Dendritic cell treated with granulocyte-macrophage colony-stimulating factor and Interleukin-4, amounts not matched to agents 40 ng/mL and 50 ng/mL, for 4 days (primary cell): Measurements from ENCODE around the gene CASP9.
A peak's percentile ranks its signal among the peaks of the same experiment; 100 is the strongest.

ENCODE experiments used
- H3K27ac Mint-ChIP-seq: one replicate; pipeline ENCODE4 v1.8.0; 2022; ENCODE audit warnings: mild to moderate bottlenecking, mixed read lengths
- H3K27me3 Mint-ChIP-seq: one replicate; pipeline ENCODE4 v1.8.0; 2022; ENCODE audit warnings: mild to moderate bottlenecking, mixed read lengths
- H3K36me3 Mint-ChIP-seq: one replicate; pipeline ENCODE4 v1.8.0; 2022; ENCODE audit warnings: low read depth, mixed read lengths
- H3K4me1 Mint-ChIP-seq: one replicate; pipeline ENCODE4 v1.8.0; 2022; ENCODE audit warnings: low read depth, mixed read lengths
- H3K4me3 Mint-ChIP-seq: one replicate; pipeline ENCODE4 v1.8.0; 2022; ENCODE audit warnings: mild to moderate bottlenecking, moderate library complexity, mixed read lengths
- H3K9me3 Mint-ChIP-seq: one replicate; pipeline ENCODE4 v1.8.0; 2022; ENCODE audit warnings: mixed read lengths
- intact Hi-C: fragments of 100-400 bp; cut with micrococcal nuclease; formaldehyde crosslinking; loops from one replicate; pipeline ENCODE4 v1.15.0; 2022

Gene CASP9

GRCh38 chr1:15524021-15524282, at the start of gene CASP9:
Gene CASP9, minus strand, starts transcription at chr1:15524215. Its CDS starts 15 bp downstream, at chr1:15524200.
- H3K4me1 Mint-ChIP-seq, result peaks cover 52% of the 10 kb centered on the region

GRCh38 chr1:15573477-15573876, 49.5 kb upstream of the CASP9 start:
- intact Hi-C loops, result no loop called here
- peaks cover 8% of the 10 kb centered on the region for H3K4me1 Mint-ChIP-seq

More at GRCh38 chr1:15524021-15524282, at the start of gene CASP9:
- intact Hi-C loops, result loop anchor here (10.0 kb wide), 1 partner anchor 161 kb away; the partner anchor contains the start of gene PLEKHM2
- Mint-ChIP-seq H3K4me3 (peak within 1 kb of the TSS; percentile 84), H3K9me3 (no peaks in the 10 kb centered on the region), H3K36me3 (peaks cover 10% of the 10 kb centered on the region), H3K27ac (peak within 1 kb of the TSS; percentile 96), H3K27me3 (no peaks in the 10 kb centered on the region)

DNA sequence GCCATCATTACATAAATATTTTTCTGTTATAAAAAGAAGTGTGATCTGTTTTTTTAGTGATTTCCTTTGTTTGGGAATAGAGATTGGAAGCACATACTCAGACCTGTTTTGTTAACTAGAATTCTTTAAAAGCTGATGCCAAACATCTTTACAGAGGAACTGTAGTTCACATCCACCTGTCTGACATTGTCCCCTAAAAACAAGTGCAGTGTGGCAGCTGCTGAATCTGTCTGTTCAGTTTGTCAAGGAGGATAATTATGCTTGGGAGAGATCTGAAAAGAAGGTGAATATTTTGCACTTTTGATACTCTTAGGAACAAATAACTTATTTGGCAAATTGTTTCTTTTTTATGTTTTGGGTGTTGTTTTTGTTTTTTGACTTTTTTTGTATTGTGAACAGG, 47.3 kb upstream of the CASP9 start:
- Mint-ChIP-seq H3K9me3 (no peaks in the 10 kb centered on the region), H3K4me1 (peaks cover 6% of the 10 kb centered on the region), H3K27me3 (no peaks in the 10 kb centered on the region), H3K27ac (no peak overlapping the region), H3K4me3 (no peak overlapping the region), H3K36me3 (peaks cover 68% of the 10 kb centered on the region)
- intact Hi-C loops, result no loop called here

More at GRCh38 chr1:15573477-15573876, 49.5 kb upstream of the CASP9 start:
- Mint-ChIP-seq H3K27me3 (no peaks in the 10 kb centered on the region), H3K4me3 (no peak overlapping the region), H3K36me3 (peaks cover 46% of the 10 kb centered on the region), H3K9me3 (no peaks in the 10 kb centered on the region), H3K27ac (no peak overlapping the region)

- Mint-ChIP-seq H3K4me3 (no peak overlapping the region), H3K27me3 (no peaks in the 10 kb centered on the region), H3K9me3 (no peaks in the 10 kb centered on the region), H3K27ac (no peak overlapping the region), H3K4me1 (peaks cover 6% of the 10 kb centered on the region), H3K36me3 (peaks cover 72% of the 10 kb centered on the region)
- intact Hi-C loops, result no loop called here
Observed at GRCh38 chr1:15570861-15571260, 46.8 kb upstream of the CASP9 start.

GRCh38 chr1:15568387-15569073, 44.5 kb upstream of the CASP9 start:
- Mint-ChIP-seq H3K27me3 (no peaks in the 10 kb centered on the region), H3K36me3 (peaks cover 85% of the 10 kb centered on the region), H3K4me3 (no peak overlapping the region), H3K4me1 (peaks cover 13% of the 10 kb centered on the region), H3K27ac (no peak overlapping the region), H3K9me3 (no peaks in the 10 kb centered on the region)
- intact Hi-C loops, result no loop called here

DNA sequence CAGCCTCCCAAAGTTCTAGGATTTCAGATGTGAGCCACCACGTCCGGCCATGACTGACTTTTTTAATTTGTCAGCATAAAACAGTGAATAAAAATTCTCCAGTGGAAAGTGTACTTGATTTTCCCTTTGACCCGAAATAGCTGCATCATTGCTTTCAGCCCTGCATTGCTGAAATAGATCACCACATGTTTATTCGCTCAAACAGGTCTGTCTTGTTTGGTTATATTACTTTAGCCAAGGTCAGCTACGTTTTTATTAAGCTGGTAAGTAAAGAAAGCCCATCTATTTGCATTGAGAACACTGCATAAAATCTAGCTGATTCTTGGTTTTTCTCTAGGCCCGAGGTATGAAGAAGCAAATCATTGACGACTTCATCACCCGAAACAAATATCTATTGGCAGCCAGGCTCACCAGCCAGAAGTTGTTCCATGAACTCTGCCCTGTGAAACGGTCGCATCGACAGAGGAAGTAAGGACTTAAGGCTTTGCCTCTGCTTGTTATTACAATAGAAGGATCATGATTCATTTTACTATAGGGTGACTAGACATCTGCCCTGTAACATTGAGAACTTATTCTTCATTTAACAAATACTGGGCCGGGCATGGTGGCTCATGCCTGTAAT, 35.3 kb upstream of the CASP9 start:
- intact Hi-C loops, result no loop called here
- Mint-ChIP-seq H3K4me1 (peaks cover 6% of the 10 kb centered on the region), H3K27ac (no peak overlapping the region), H3K4me3 (no peak overlapping the region), H3K27me3 (no peaks in the 10 kb centered on the region), H3K36me3 (peaks cover 60% of the 10 kb centered on the region), H3K9me3 (no peaks in the 10 kb centered on the region)

GRCh38 chr1:15558516-15558915, 34.5 kb upstream of the CASP9 start:
- H3K4me1 Mint-ChIP-seq, result no peaks in the 10 kb centered on the region
- H3K9me3 Mint-ChIP-seq, result no peaks in the 10 kb centered on the region

DNA sequence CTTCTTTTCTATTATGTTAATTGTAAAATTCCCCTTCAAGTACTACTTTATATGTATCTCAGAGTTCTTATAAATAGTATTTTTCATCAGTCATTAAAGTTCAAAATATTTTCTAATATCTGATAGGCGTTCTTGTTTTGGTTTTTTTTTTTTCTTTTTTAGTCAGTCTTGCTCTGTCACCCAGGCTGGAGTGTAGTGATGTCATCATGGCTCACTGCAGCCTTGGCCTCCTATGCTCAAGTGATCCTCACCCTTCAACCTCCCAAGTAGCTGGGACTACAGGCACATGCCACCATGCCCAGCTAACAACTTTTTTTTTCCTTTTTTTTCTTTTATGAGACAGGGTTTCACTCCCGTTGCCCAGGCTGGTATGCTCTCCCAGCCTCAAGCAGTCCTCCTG, 33.6 kb upstream of the CASP9 start:
- Mint-ChIP-seq H3K4me3 (no peak overlapping the region), H3K27ac (no peak overlapping the region), H3K36me3 (peaks cover 50% of the 10 kb centered on the region), H3K27me3 (no peaks in the 10 kb centered on the region), H3K4me1 (no peaks in the 10 kb centered on the region), H3K9me3 (no peaks in the 10 kb centered on the region)
- intact Hi-C loops, result no loop called here

More at GRCh38 chr1:15558516-15558915, 34.5 kb upstream of the CASP9 start:
- Mint-ChIP-seq H3K36me3 (peaks cover 52% of the 10 kb centered on the region), H3K27me3 (no peaks in the 10 kb centered on the region), H3K27ac (no peak overlapping the region), H3K4me3 (no peak overlapping the region)
- intact Hi-C loops, result no loop called here

GRCh38 chr1:15557008-15557407, 33.0 kb upstream of the CASP9 start:
- H3K27ac Mint-ChIP-seq, result no peak overlapping the region

GRCh38 chr1:15550573-15550972, 26.6 kb upstream of the CASP9 start:
- Mint-ChIP-seq H3K27me3 (no peaks in the 10 kb centered on the region), H3K9me3 (no peaks in the 10 kb centered on the region), H3K4me3 (no peak overlapping the region), H3K36me3 (peaks cover 59% of the 10 kb centered on the region), H3K27ac (no peak overlapping the region), H3K4me1 (no peaks in the 10 kb centered on the region)
- intact Hi-C loops, result no loop called here

More at GRCh38 chr1:15557008-15557407, 33.0 kb upstream of the CASP9 start:
- Mint-ChIP-seq H3K36me3 (peaks cover 44% of the 10 kb centered on the region), H3K4me1 (no peaks in the 10 kb centered on the region), H3K27me3 (no peaks in the 10 kb centered on the region), H3K9me3 (no peaks in the 10 kb centered on the region), H3K4me3 (no peak overlapping the region)
- intact Hi-C loops, result no loop called here

DNA sequence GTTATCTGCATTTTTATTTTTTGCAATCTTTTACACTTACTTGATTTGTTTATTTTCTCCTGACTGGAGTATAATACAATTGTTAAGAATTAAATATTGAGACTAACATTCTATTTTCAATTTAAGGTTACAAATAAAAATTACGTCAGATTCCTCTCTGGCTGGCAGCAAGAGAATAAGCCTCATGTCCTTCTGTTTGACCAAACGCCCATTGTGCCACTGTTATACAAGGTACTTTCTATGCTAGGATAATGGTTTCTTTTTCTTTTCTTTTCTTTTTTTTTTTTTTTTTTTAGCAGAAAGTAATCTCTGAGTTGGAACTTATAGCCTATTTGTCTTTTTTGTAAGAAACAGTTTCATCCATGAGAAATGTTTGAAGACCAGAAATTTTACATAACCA, 22.6 kb upstream of the CASP9 start:
- Mint-ChIP-seq H3K4me3 (no peak overlapping the region), H3K27ac (no peak overlapping the region), H3K36me3 (peaks cover 86% of the 10 kb centered on the region), H3K4me1 (no peaks in the 10 kb centered on the region), H3K9me3 (no peaks in the 10 kb centered on the region), H3K27me3 (no peaks in the 10 kb centered on the region)
- intact Hi-C loops, result no loop called here

- H3K27me3 Mint-ChIP-seq, result no peaks in the 10 kb centered on the region
- H3K9me3 Mint-ChIP-seq, result no peaks in the 10 kb centered on the region
- no peak overlapping the region for H3K4me3 Mint-ChIP-seq
- H3K4me1 Mint-ChIP-seq, result no peaks in the 10 kb centered on the region
- H3K36me3 Mint-ChIP-seq, result peaks cover 89% of the 10 kb centered on the region
- H3K27ac Mint-ChIP-seq, result no peak overlapping the region
- intact Hi-C loops, result no loop called here
Observed at GRCh38 chr1:15543589-15544568, 19.9 kb upstream of the CASP9 start.

DNA sequence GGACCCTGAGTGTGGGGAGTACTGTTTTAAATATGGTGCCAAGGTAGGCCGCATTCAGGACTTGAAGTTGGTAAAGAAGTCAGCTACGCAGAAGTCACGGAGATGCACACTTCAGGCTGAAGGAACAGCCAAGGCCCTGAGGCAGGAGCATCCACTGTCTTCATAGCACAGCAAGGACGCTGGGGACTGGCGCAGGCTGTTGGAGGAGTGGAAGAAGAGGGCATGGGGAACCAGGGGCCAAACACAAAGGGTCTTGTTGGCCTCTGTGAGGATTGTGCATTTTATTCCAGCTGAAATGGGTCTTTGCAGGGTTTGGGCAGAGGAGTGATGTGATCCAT, 19.2 kb upstream of the CASP9 start:
- H3K4me1 Mint-ChIP-seq, result no peaks in the 10 kb centered on the region
- no peaks in the 10 kb centered on the region for H3K27me3 Mint-ChIP-seq
- intact Hi-C loops, result no loop called here
- peaks cover 90% of the 10 kb centered on the region for H3K36me3 Mint-ChIP-seq
- no peak overlapping the region for H3K4me3 Mint-ChIP-seq
- no peaks in the 10 kb centered on the region for H3K9me3 Mint-ChIP-seq
- H3K27ac Mint-ChIP-seq, result no peak overlapping the region
